GM12878 (cell line): ENCODE data around the gene HIVEP3. TPM values are rescaled to one million over a fixed set of nuclear protein-coding genes. Genes with fewer than 3 reads are reported as not detected.

ENCODE experiments used
- ATAC-seq: fragments of 200-7000 bp; cut with Tn5 transposase; 3 replicates; pipeline ENCODE4 v1.9.1; 2020; ENCODE audit warnings: mild to moderate bottlenecking, moderate library complexity
- BruUV-seq: library from RNA; stranded (reverse); fragments of 400-500 nt; replicated peaks from 2 replicates; lab custom pipeline; 2021; lab: Mats Ljungman, UMichigan
- CTCF ChIA-PET: fragments of 300-600 bp; sonication (Branson Sonifier 250); formaldehyde crosslinking; extraction: SDS; loops from one replicate; lab custom pipeline; 2021; ENCODE audit warnings: inconsistent platforms; lab: Yijun Ruan, JAX
- POLR2A ChIA-PET: fragments of 350-600 bp; formaldehyde crosslinking; extraction: SDS; loops from one replicate; lab custom pipeline; 2021; ENCODE audit warnings: inconsistent platforms; lab: Charles Lee
- RAD21 ChIA-PET: fragments of 300-600 bp; sonication (Branson Sonifier 250); formaldehyde crosslinking; loops from one replicate; lab custom pipeline; 2023; ENCODE audit warnings: antibody characterized with exemption; ENCODE audit not compliant: unreplicated experiment; lab: Charles Lee
- SMC1A ChIA-PET: fragments of 300-600 bp; sonication (Branson Sonifier 250); formaldehyde crosslinking; loops from one replicate; lab custom pipeline; 2023; ENCODE audit not compliant: unreplicated experiment, uncharacterized antibody; lab: Charles Lee
- DNase-seq: peaks from one replicate; pipeline ENCODE4 v3.0.0-alpha.2; 2011; ENCODE audit warnings: low read depth, low spot score
- FAIRE-seq: peaks from 3 replicates; lab custom pipeline; 2011; peaks lifted over from hg19 to GRCh38; lab: Jason Lieb, UNC
- H2AFZ ChIP-seq: 2 replicates; pipeline ENCODE4 v1.6.0; 2011; ENCODE audit warnings: low read depth, low read length, control low read depth; ENCODE audit not compliant: control insufficient read depth
- H3K27ac ChIP-seq: 2 replicates; pipeline ENCODE4 v1.5.1; 2011; ENCODE audit warnings: control low read depth; ENCODE audit not compliant: control insufficient read depth, insufficient read depth
- H3K27me3 ChIP-seq, 2 experiments: replicated peaks in 1 of 2; 2 replicates each; pipeline versions ENCODE4 v1.6.0 to v1.6.1; 2011; ENCODE audit warnings: low read length in 1 of 2; ENCODE audit not compliant: control insufficient read depth in 2 of 2, insufficient read depth in 2 of 2
- H3K36me3 ChIP-seq, 2 experiments: 2 replicates each; pipeline ENCODE4 v1.5.1; 2011; ENCODE audit warnings: low read length in 1 of 2; ENCODE audit not compliant: control insufficient read depth in 2 of 2, insufficient read depth in 2 of 2
- H3K4me1 ChIP-seq: 2 replicates; pipeline ENCODE4 v1.6.1; 2011; ENCODE audit warnings: mild to moderate bottlenecking, low read length, moderate library complexity, mixed read lengths; ENCODE audit not compliant: control insufficient read depth, insufficient read depth
- H3K4me2 ChIP-seq: 2 replicates; pipeline ENCODE4 v1.6.0; 2011; ENCODE audit warnings: control low read depth; ENCODE audit not compliant: control insufficient read depth, insufficient read depth
- H3K4me3 ChIP-seq: fragments of 200-600 bp; sonication (generic); 2 replicates; pipeline ENCODE4 v1.5.1; 2016
- H3K79me2 ChIP-seq: 2 replicates; pipeline ENCODE4 v1.6.0; 2011; ENCODE audit warnings: low read length; ENCODE audit not compliant: control insufficient read depth, insufficient read depth
- H3K9ac ChIP-seq: 2 replicates; pipeline ENCODE4 v1.8.0; 2011; ENCODE audit warnings: low read length, control low read depth, mixed read lengths; ENCODE audit not compliant: control insufficient read depth, insufficient read depth
- H3K9me3 ChIP-seq: replicated peaks from 3 replicates; pipeline ENCODE4 v1.5.1; 2011; ENCODE audit warnings: mild to moderate bottlenecking, low read length; ENCODE audit not compliant: control insufficient read depth, insufficient read depth
- H4K20me1 ChIP-seq: 2 replicates; pipeline ENCODE4 v1.6.0; 2011; ENCODE audit not compliant: control insufficient read depth, insufficient read depth
- CHD1 ChIP-seq: IDR thresholded peaks from 2 replicates; pipeline ENCODE4 v1.6.1; 2012; ENCODE audit warnings: low read depth, low read length, improper control_type of control experiment
- HDAC2 ChIP-seq: fragments of 200-600 bp; sonication (generic); IDR thresholded peaks from 2 replicates; pipeline ENCODE4 v1.6.1; 2017
- PML ChIP-seq: IDR thresholded peaks from 2 replicates; pipeline ENCODE4 v1.6.1; 2012; ENCODE audit warnings: low read length, inconsistent platforms
- POLR2A ChIP-seq: IDR thresholded peaks from 2 replicates; pipeline ENCODE4 v1.6.1; 2011; ENCODE audit warnings: low read depth, mild to moderate bottlenecking, low read length
- SPI1 ChIP-seq: IDR thresholded peaks from 2 replicates; pipeline ENCODE4 v1.6.1; 2011; ENCODE audit warnings: low read depth, mild to moderate bottlenecking, low read length, moderate library complexity, borderline replicate concordance; ENCODE audit not compliant: insufficient read depth
- STAT3 ChIP-seq: IDR thresholded peaks from 2 replicates; pipeline ENCODE4 v1.6.1; 2011; ENCODE audit warnings: low read depth, low read length, improper control_type of control experiment
- TCF12 ChIP-seq: IDR thresholded peaks from 2 replicates; pipeline ENCODE4 v1.6.1; 2011; ENCODE audit warnings: low read depth, mild to moderate bottlenecking, low read length
- ZNF687 ChIP-seq: fragments of 450-650 bp; IDR thresholded peaks from 2 replicates; pipeline ENCODE4 v1.6.1; 2017; ENCODE audit warnings: mild to moderate bottlenecking, moderate library complexity
- ZZZ3 ChIP-seq: IDR thresholded peaks from 2 replicates; pipeline ENCODE4 v1.6.1; 2011; ENCODE audit warnings: low read depth; ENCODE audit not compliant: control insufficient read depth, insufficient read length
- WGBS: methylation state at CpG from one replicate; pipeline ENCODE4 v1.1.6; 2016; ENCODE audit warnings: low lambda C conversion rate; ENCODE audit not compliant: insufficient replicate concordance, insufficient coverage; ENCODE audit errors: missing lambda C conversion rate; 5-methylcytosine and 5-hydroxymethylcytosine counted together
- in situ Hi-C: fragments of 300-500 bp; cut with MboI; formaldehyde crosslinking; loops from 9 replicates; pipeline ENCODE4 v1.14.3; 2018; ENCODE audit warnings: mixed read lengths
- intact Hi-C: fragments of 100-400 bp; cut with micrococcal nuclease; formaldehyde crosslinking; loops from one replicate; pipeline ENCODE4 v1.14.2; 2022; ENCODE audit not compliant: unreplicated experiment
- polyA plus RNA-seq, 11 experiments: library from polyadenylated mRNA; depleted of rRNA in 4 of 11; unstranded in 6 of 11; stranded (reverse) in 5 of 11; fragments of >200 nt; fragmentation: Nextera tagmentation in 4 of 11; fragmentation: Illumina TruSeq in 1 of 11; extraction: Ambion mirVana in 4 of 11; extraction: Trizol in 1 of 11; gene quantifications; 1 replicate in 1 of 11; 2 replicates in 10 of 11; pipeline versions ENCODE4 v1.2.1 to v1.2.3, GENCODE V29; 2011 to 2016; ENCODE audit warnings: inconsistent platforms in 2 of 11, missing spikeins in 2 of 11, low read depth in 1 of 11
- total RNA-seq, 4 experiments: library from RNA; depleted of rRNA in 3 of 4; stranded (reverse); fragments of >200 nt in 3 of 4; fragmentation: Illumina TruSeq in 1 of 4; extraction: Trizol in 1 of 4; gene quantifications; 2 replicates each; pipeline versions ENCODE4 v1.2.1 to v1.2.3, GENCODE V29; 2013 to 2021

The HIVEP3 gene
- total and polyA plus RNA-seq, 10 of the 15 experiments (the other 5 are each of a cell fraction or from before 2014, with no cell fraction given): 1.8 to 13.6 (median 3.8) TPM

GRCh38 chr1:41852091-41852490 is 66.6 kb downstream of the HIVEP3 start:
- no peaks in the 10 kb centered on the region for H3K27me3 ChIP-seq
- SMC1A ChIA-PET: no interaction called here
- no peak overlapping the region for H3K9ac ChIP-seq
- POLR2A ChIA-PET: no interaction called here
- no peak overlapping the region for H2AFZ ChIP-seq
- BruUV-seq: no TSS peak
- H3K4me3 ChIP-seq: no peak overlapping the region
- FAIRE-seq (no peak), ATAC-seq (no peak), DNase-seq (no peak)
- intact Hi-C loops (no loop called here), in situ Hi-C loops (no loop called here)
- CTCF ChIA-PET: no interaction called here
- no peaks in the 10 kb centered on the region; the same call in 1 of the 2 replicates for H3K4me1 ChIP-seq
- H3K36me3 ChIP-seq: no peaks in the 10 kb centered on the region; a peak in 1 of 4 replicates
- no peaks in the 10 kb centered on the region for H4K20me1 ChIP-seq
- H3K9me3 ChIP-seq: no peaks in the 10 kb centered on the region; the same call in 2 of the 3 replicates
- no peak overlapping the region for H3K27ac ChIP-seq
- 75% methylated on average over 7 of the region's 7 CpGs for WGBS
- no peaks in the 10 kb centered on the region for H3K79me2 ChIP-seq
- TF ChIP-seq POLR2A (no peak), SPI1 (no peak), ZNF687 (no peak), STAT3 (no peak), CHD1 (no peak), PML (no peak), ZZZ3 (no peak), HDAC2 (no peak), TCF12 (no peak)
- H3K4me2 ChIP-seq: no peak overlapping the region
- RAD21 ChIA-PET: interaction anchor here (0.8 kb wide), 1 partner anchor 13 kb away, joined by 3 read pairs; no protein-coding TSS in a partner anchor
